ENCODE results near the gene SDK1. TPM values are rescaled to one million over a fixed set of nuclear protein-coding genes. Genes with fewer than 3 reads are reported as not detected.
"Not testable (repeated sequence)": the region's sequence is repeated elsewhere in the genome, so short reads cannot be mapped to it uniquely, and the experiment has no call there.

The SDK1 gene
- total RNA-seq, 1 donor from 2014 or later, result 0.26 TPM

DNA sequence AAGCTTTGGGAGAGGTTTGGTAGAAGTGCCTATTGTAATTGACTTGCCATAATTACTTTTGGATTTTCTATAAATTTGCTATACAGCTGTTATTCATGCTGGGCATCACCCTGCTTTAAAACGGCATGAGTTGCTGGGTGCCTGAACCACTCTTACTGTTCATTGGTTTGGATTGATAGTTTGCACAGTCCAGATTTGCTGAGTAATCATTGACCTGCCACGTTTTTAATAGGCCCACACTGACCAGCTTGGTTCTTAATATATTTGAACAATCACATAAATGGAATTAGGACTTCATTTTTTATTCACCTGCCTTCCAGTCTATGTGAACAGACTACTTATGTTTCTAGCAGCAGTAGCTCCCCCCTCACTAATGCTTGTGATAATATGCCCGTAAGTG is 630.8 kb downstream of the SDK1 start:
- DNase-seq (ENCODE audit: low read depth) (no peak), FAIRE-seq (no peak)
- TF ChIP-seq CTCF (IDR thresholded peaks at IDR 0.05; ENCODE audit: insufficient read depth, low read length, severe bottlenecking), result no peak
- Histone ChIP-seq H3K36me3 (ENCODE audit: control insufficient read depth, insufficient read depth, low read length) (no peaks in the 10 kb centered on the region), H3K27me3 (ENCODE audit: control insufficient read depth, insufficient read depth, low read length) (peaks cover 2% of the 10 kb centered on the region), H3K4me3 (ENCODE audit: low read depth, low read length) (no peak overlapping the region)

DNA sequence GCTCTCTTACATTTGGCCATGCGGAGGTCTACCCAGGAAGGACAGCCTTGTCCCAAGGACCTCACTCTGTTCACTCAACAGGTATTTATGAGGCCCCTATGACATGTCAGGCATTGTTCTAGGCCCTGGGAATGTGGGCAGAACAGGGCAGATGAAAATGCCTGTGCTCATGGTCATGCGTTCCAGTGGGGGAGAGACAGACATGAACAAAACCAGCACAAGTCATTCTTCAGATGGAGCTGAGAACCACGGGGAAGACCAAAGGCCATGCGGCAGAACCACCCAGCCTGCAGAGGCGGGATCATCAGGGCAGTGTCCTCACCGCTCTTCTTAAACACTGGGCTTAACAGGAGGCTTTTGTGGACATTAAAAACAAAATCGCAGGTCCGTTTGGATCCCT is 636.1 kb downstream of the SDK1 start:
- no peak for TF ChIP-seq CTCF (IDR thresholded peaks at IDR 0.05; ENCODE audit: insufficient read depth, low read length, severe bottlenecking)
- H3K36me3 ChIP-seq (ENCODE audit: control insufficient read depth, insufficient read depth, low read length), result no peaks in the 10 kb centered on the region
- peak; percentile 58 for FAIRE-seq
- no peak overlapping the region for H3K4me3 ChIP-seq (ENCODE audit: low read depth, low read length)
- H3K27me3 ChIP-seq (ENCODE audit: control insufficient read depth, insufficient read depth, low read length), result no peaks in the 10 kb centered on the region
- no peak for DNase-seq (ENCODE audit: low read depth)

GRCh38 chr7:3937605-3938004 is 636.6 kb downstream of the SDK1 start:
- FAIRE-seq, result no peak
- H3K36me3 ChIP-seq (ENCODE audit: control insufficient read depth, insufficient read depth, low read length), result no peaks in the 10 kb centered on the region
- no peaks in the 10 kb centered on the region for H3K27me3 ChIP-seq (ENCODE audit: control insufficient read depth, insufficient read depth, low read length)
- DNase-seq (ENCODE audit: low read depth), result no peak
- no peak for TF ChIP-seq CTCF (IDR thresholded peaks at IDR 0.05; ENCODE audit: insufficient read depth, low read length, severe bottlenecking)
- no peak overlapping the region for H3K4me3 ChIP-seq (ENCODE audit: low read depth, low read length)

DNA sequence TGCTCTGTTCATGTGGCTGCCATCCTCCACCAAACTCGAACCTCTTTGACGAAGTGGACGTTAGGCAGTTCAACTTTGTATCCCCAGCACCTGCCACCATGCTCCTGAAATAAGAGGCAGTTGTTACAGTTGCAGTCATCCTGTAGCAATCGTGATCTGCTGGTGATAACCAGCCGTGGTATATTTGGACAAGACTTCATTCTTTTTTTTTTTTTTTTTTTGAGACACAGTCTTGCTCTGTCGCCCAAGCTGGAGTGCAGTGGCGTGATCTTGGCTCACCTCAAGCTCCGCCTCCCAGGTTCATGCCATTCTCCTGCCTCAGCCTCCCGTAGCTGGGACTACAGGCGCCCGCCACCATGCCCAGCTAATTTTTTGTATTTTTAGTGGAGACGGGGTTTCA is 640.7 kb downstream of the SDK1 start:
- not testable (repeated sequence) for H3K36me3 ChIP-seq (ENCODE audit: control insufficient read depth, insufficient read depth, low read length); DNase-seq (ENCODE audit: low read depth); H3K4me3 ChIP-seq (ENCODE audit: low read depth, low read length); H3K27me3 ChIP-seq (ENCODE audit: control insufficient read depth, insufficient read depth, low read length)
- FAIRE-seq, result peak; percentile 64

GRCh38 chr7:3942276-3942675 is 641.2 kb downstream of the SDK1 start:
- FAIRE-seq (no peak), DNase-seq (ENCODE audit: low read depth) (no peak)
- Histone ChIP-seq H3K27me3 (ENCODE audit: control insufficient read depth, insufficient read depth, low read length) (no peaks in the 10 kb centered on the region), H3K36me3 (ENCODE audit: control insufficient read depth, insufficient read depth, low read length) (no peaks in the 10 kb centered on the region), H3K4me3 (ENCODE audit: low read depth, low read length) (no peak overlapping the region)
- TF ChIP-seq CTCF (IDR thresholded peaks at IDR 0.05; ENCODE audit: insufficient read depth, low read length, severe bottlenecking), result no peak

DNA sequence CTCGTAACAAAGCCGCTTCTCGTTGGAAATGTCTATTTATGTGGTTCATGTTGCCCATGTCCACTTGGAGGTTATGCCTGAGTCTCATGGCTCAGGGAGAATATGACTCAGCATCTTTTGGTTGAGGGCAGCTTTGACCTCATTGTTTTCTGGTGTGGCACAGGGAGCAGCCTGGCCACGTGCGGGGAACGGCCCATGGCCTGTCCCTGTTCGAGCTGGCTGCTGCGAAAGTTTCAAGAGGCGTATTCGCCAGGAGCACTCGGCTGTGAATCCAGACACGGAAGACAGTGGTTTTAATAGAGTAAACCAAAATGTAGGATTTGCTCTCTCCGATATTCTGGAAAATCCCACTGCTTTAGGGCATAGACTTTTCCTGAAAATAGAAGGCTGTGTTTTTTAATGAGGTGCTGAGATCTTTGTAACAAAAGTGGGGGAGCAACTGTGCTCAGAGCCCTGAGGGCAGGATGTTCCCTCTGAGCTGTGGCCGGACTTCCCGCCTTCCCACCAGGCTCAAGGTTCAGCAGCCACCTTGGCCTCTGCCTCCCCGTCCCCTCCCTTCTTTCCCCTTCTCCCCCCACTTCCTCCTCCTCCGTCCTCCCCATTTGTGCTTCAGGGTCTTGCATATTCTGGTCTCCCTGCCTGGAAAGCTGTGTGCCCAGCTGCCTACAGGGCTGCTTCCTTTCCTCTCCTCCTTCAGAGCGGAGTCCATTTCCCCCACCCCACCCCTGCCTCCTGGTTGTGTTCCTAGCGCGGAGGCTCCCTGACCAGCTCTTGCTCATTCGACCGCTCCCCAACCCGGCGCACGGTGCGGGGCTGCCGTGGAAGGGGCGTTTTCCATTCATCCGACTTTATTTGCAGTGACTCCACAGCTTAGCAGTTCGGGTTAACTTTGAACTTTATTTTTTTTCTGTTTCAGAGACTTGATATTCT is 642.0 kb downstream of the SDK1 start:
- Histone ChIP-seq H3K27me3 (ENCODE audit: control insufficient read depth, insufficient read depth, low read length) (no peaks in the 10 kb centered on the region), H3K36me3 (ENCODE audit: control insufficient read depth, insufficient read depth, low read length) (no peaks in the 10 kb centered on the region), H3K4me3 (ENCODE audit: low read depth, low read length) (no peak overlapping the region)
- TF ChIP-seq CTCF (IDR thresholded peaks at IDR 0.05; ENCODE audit: insufficient read depth, low read length, severe bottlenecking), result no peak
- no peak for DNase-seq (ENCODE audit: low read depth)
- FAIRE-seq, result no peak
